ENCODE data around the gene ABO. TPM values are rescaled to one million over a fixed set of nuclear protein-coding genes. Genes with fewer than 3 reads are reported as not detected.
"Not testable (repeated sequence)": the region's sequence is repeated elsewhere in the genome, so short reads cannot be mapped to it uniquely, and the experiment has no call there.

The ABO gene
- total RNA-seq, 1 experiment from 2014 or later: 2.8 TPM

GRCh38 chr9:133254471-133254870 lies 20.5 kb downstream of the ABO start:
- H3K27me3 Mint-ChIP-seq (ENCODE audit: unreplicated experiment): no peaks in the 10 kb centered on the region
- H3K4me1 Mint-ChIP-seq (ENCODE audit: low read depth, unreplicated experiment): peaks cover 14% of the 10 kb centered on the region
- CTCF ChIA-PET: no interaction called here
- no peak overlapping the region for H3K4me3 Mint-ChIP-seq (ENCODE audit: low read depth, unreplicated experiment)
- no peak for DNase-seq
- no peak overlapping the region for H3K27ac Mint-ChIP-seq (ENCODE audit: unreplicated experiment)
- H3K9me3 Mint-ChIP-seq (ENCODE audit: low read depth, unreplicated experiment): no peaks in the 10 kb centered on the region
- no peak for TF ChIP-seq CTCF (IDR thresholded peaks at IDR 0.05; ENCODE audit: unreplicated experiment)
- H3K36me3 Mint-ChIP-seq (ENCODE audit: insufficient read depth, unreplicated experiment): peaks cover 4% of the 10 kb centered on the region
- intact Hi-C loops (cut with micrococcal nuclease; ENCODE audit: unreplicated experiment): no loop called here
- BruUV-seq (replicated peaks): TSS peak; percentile 76

GRCh38 chr9:133253268-133253667 lies 21.7 kb downstream of the ABO start:
- Mint-ChIP-seq H3K4me1 (ENCODE audit: low read depth, unreplicated experiment) (peaks cover 15% of the 10 kb centered on the region), H3K4me3 (ENCODE audit: low read depth, unreplicated experiment) (no peak overlapping the region), H3K36me3 (ENCODE audit: insufficient read depth, unreplicated experiment) (peaks cover 4% of the 10 kb centered on the region), H3K27me3 (ENCODE audit: unreplicated experiment) (no peaks in the 10 kb centered on the region), H3K27ac (ENCODE audit: unreplicated experiment) (no peak overlapping the region), H3K9me3 (ENCODE audit: low read depth, unreplicated experiment) (no peaks in the 10 kb centered on the region)
- CTCF ChIA-PET: interaction anchor here (0.8 to 0.9 kb wide), 2 partner anchors 14 to 65 kb away, joined by 3 to 4 read pairs; no protein-coding TSS in a partner anchor
- BruUV-seq (replicated peaks): no TSS peak
- no peak for DNase-seq
- intact Hi-C loops (cut with micrococcal nuclease; ENCODE audit: unreplicated experiment): no loop called here
- TF ChIP-seq CTCF (IDR thresholded peaks at IDR 0.05; ENCODE audit: unreplicated experiment): no peak

- DNase-seq: peak; percentile 65
- TF ChIP-seq CTCF (IDR thresholded peaks at IDR 0.05; ENCODE audit: unreplicated experiment): no peak
- Mint-ChIP-seq H3K36me3 (ENCODE audit: insufficient read depth, unreplicated experiment) (peaks cover 4% of the 10 kb centered on the region), H3K4me3 (ENCODE audit: low read depth, unreplicated experiment) (no peak overlapping the region), H3K4me1 (ENCODE audit: low read depth, unreplicated experiment) (peaks cover 15% of the 10 kb centered on the region), H3K27me3 (ENCODE audit: unreplicated experiment) (no peaks in the 10 kb centered on the region), H3K27ac (ENCODE audit: unreplicated experiment) (no peak overlapping the region), H3K9me3 (ENCODE audit: low read depth, unreplicated experiment) (no peaks in the 10 kb centered on the region)
- CTCF ChIA-PET: interaction anchor here (0.6 to 0.9 kb wide), 4 partner anchors 12 to 78 kb away, joined by 3 to 4 read pairs (median 3); no protein-coding TSS in a partner anchor
- intact Hi-C loops (cut with micrococcal nuclease; ENCODE audit: unreplicated experiment): no loop called here
- no TSS peak for BruUV-seq (replicated peaks)
Measured at GRCh38 chr9:133252301-133253020, 22.5 kb downstream of the ABO start.

GRCh38 chr9:133251773-133252172 lies 23.2 kb downstream of the ABO start:
- no TSS peak for BruUV-seq (replicated peaks)
- intact Hi-C loops (cut with micrococcal nuclease; ENCODE audit: unreplicated experiment): no loop called here
- no peak overlapping the region for H3K4me3 Mint-ChIP-seq (ENCODE audit: low read depth, unreplicated experiment)
- no peak overlapping the region for H3K27ac Mint-ChIP-seq (ENCODE audit: unreplicated experiment)
- peaks cover 4% of the 10 kb centered on the region for H3K36me3 Mint-ChIP-seq (ENCODE audit: insufficient read depth, unreplicated experiment)
- CTCF ChIA-PET: no interaction called here
- peaks cover 15% of the 10 kb centered on the region for H3K4me1 Mint-ChIP-seq (ENCODE audit: low read depth, unreplicated experiment)
- no peaks in the 10 kb centered on the region for H3K27me3 Mint-ChIP-seq (ENCODE audit: unreplicated experiment)
- no peak for TF ChIP-seq CTCF (IDR thresholded peaks at IDR 0.05; ENCODE audit: unreplicated experiment)
- H3K9me3 Mint-ChIP-seq (ENCODE audit: low read depth, unreplicated experiment): no peaks in the 10 kb centered on the region
- DNase-seq: no peak

GRCh38 chr9:133251221-133251620 lies 23.8 kb downstream of the ABO start:
- H3K27me3 Mint-ChIP-seq (ENCODE audit: unreplicated experiment); H3K4me3 Mint-ChIP-seq (ENCODE audit: low read depth, unreplicated experiment); CTCF ChIA-PET; H3K27ac Mint-ChIP-seq (ENCODE audit: unreplicated experiment); H3K9me3 Mint-ChIP-seq (ENCODE audit: low read depth, unreplicated experiment); BruUV-seq (replicated peaks); DNase-seq; H3K36me3 Mint-ChIP-seq (ENCODE audit: insufficient read depth, unreplicated experiment); intact Hi-C loops (cut with micrococcal nuclease; ENCODE audit: unreplicated experiment): not testable (repeated sequence)
- peaks cover 15% of the 10 kb centered on the region for H3K4me1 Mint-ChIP-seq (ENCODE audit: low read depth, unreplicated experiment)

Data from Calu3 (cell line).